H1 (cell line): ENCODE results near the gene STARD4.

ENCODE experiments used
- CEBPB ChIP-seq: IDR thresholded peaks from 2 replicates; pipeline ENCODE4 v1.6.1; 2012; ENCODE audit warnings: low read depth, low read length
- JUND ChIP-seq: IDR thresholded peaks from 2 replicates; pipeline ENCODE4 v1.6.1; 2011; ENCODE audit warnings: mild to moderate bottlenecking, improper control_type of control experiment, low read length
- KDM1A ChIP-seq: fragments of 200-600, 300-600 bp; sonication (generic); IDR thresholded peaks from 2 replicates; pipeline ENCODE4 v1.7.1; 2016; ENCODE audit warnings: mild to moderate bottlenecking, low read length, borderline replicate concordance
- TF ChIP-seq, protein P1 (sequence below): IDR thresholded peaks from 2 replicates; pipeline ENCODE4 v1.6.1; 2012; ENCODE audit warnings: inconsistent platforms

DNA sequence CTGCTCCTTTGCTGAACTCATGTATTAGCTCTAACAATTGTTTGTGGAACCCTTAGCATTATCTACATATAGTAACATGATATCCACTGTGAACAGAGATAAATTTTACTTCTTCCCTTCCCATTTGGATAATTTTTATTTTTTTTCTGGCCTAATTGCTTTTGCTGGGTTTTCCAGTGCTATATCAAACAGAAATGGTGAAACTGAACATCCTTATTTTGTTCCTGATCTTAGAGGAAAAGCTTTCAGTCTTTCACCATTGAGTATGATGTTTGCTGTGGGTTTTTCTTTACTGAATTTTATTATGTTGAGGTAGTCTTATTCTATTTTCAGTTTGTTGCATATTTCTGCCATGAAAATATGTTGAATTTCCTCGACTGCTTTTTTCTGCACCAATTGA lies 44.8 kb upstream of the STARD4 start:
- TF ChIP-seq JUND: no peak
- TF ChIP-seq CEBPB: no peak
- TF ChIP-seq, protein P1, sequence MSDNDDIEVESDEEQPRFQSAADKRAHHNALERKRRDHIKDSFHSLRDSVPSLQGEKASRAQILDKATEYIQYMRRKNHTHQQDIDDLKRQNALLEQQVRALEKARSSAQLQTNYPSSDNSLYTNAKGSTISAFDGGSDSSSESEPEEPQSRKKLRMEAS: no peak
- TF ChIP-seq KDM1A: no peak
